D341Med (cell line): ENCODE data around the gene PNPLA4.

Source experiments
- DNase-seq: peaks from one replicate; pipeline ENCODE4 v3.0.0; 2012; ENCODE audit warnings: low spot score

The PNPLA4 gene, protein sequence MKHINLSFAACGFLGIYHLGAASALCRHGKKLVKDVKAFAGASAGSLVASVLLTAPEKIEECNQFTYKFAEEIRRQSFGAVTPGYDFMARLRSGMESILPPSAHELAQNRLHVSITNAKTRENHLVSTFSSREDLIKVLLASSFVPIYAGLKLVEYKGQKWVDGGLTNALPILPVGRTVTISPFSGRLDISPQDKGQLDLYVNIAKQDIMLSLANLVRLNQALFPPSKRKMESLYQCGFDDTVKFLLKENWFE

DNA sequence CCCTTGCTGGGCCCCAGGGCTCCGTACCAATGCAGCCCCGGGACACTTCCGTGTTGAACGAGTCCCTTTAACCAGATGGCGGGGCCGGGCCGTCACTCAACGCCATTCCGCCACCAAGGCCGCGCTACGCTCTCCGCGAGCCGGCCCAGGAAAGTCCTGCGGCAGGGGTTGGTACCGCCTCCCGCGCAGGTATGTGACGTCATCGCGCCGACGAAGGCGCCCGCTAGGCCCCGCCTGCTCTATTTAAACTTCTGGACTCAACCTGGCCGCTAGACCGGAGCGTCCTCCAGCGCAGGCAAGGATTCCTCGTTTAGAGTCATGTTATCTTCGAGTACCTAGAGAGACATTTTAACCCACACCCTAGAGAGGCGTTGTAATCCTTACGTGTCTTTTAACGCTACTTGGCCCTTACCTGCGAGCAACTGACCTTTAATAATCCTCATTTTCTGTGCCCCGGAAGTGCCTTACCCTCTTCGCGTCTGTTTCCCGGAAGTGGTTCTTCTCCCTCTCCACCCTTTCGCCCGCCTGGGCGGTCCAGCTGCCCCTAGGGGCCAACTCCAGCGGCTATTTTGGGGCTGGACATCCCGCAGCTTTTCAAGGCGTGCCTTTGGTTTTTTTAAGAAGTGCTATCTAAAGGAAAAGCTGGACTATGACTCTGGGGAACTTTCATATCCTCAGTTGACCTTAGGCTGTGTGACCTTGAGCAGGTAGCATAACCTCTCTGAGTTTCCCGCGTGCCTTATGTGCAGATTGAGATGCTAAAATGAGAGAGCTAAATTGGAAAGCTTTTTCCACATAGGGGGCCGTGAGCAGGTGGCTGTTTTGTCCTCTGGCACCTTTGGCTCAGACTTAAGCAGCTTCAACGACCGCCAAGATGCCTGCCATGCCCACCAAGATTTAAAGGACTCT, at the start of gene PNPLA4:
Gene PNPLA4 (minus strand): TSS at position 155 of the 909 bp plus-strand sequence. CDS start 1,294 bp downstream, outside the sequence.
- DNase-seq: peak; percentile 9

DNA sequence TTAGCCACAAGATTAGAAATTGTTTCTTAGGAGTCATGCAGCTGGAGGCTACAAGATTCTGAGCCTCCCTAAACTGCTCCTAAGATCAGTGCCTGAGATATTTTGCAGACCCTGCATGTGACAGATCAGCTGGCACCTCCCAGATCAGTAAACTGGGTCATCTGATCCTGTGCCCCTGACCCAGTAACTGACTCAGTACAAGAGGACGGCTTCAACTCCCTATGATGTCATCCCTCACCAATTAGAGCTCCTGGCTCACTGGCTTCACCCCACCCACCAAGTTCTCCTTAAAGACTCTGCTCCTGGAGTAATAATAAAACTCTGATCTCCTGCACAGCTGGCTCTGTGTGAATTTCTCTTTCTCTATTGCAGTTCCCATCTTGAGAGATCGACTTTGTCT, 45.4 kb upstream of the PNPLA4 start:
- DNase-seq: no peak

DNA sequence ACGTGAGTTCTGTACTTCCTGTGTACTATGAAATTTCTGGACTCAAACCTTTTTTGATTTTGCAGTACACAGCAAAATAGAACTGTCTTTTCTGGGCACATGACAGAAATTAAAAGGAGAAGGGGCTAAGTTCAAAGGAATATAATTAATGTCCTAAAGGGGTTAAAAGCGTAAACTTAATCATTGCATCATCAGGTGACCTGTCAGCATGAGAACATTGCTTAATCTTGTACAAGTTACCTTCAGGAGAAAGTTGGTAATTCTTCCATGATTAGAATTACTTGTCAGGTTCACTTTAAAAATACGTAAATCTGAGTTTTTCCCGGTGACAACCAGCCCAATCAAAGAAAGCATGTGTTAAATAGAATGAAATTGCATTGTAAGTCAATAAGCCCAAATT, 43.2 kb upstream of the PNPLA4 start:
- DNase-seq: no peak

DNA sequence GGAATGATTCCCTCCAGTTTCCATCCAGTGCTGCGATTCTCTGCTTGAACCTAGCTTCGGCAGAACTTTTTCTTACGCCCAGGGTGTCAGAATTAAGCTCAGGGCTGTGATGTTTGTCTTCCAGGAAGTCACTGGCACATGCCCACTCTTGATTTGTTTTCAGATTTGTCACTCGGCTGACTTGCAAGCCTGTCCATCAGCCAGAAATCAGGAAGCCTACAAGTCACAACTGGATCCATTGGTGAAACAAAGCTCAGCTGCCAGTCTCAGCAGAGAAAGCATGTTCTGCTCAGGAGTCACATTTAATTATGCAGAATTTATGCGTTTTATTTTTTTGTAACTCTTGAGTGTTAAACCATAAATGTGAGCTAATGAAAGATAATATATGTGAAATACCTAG, 38.2 kb upstream of the PNPLA4 start:
- DNase-seq: no peak

DNA sequence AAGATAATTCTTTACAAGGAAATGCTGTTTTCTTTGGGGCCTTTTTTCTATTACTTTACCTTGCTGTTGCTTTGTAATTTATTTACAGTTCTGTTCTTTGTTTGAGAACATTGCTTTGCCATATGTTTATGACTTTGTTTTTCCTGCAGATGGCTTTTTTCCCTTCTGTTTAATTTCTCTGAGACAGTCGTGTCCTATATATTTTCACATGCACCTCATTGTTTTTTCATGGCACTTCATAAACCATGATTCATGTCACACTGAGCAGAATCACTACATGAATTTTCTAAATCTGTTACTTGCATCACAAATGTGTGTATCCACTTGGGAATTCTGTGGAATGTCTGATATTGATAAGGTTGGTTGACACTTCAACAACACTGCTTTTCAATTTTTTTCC, 33.0 kb upstream of the PNPLA4 start:
- no peak for DNase-seq

DNA sequence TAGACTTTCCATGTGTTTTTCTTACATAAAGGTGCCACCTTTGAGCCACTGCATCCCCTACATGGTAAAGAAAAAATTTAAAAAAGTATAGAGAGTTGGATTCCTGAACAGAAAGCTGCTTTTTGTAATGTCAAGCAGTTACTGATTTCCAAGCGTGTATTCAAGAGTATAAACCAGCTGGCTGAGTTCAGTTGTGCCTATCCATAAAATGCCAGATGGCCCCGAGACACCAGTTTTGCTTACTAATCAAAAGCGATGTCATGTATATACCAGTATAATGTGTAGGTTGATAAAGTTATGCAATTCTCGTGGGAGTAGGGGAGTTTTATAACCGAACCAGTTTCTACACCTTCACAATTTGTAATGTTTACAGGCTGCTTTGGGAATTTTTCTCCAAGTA, 26.2 kb upstream of the PNPLA4 start:
- DNase-seq: no peak

DNA sequence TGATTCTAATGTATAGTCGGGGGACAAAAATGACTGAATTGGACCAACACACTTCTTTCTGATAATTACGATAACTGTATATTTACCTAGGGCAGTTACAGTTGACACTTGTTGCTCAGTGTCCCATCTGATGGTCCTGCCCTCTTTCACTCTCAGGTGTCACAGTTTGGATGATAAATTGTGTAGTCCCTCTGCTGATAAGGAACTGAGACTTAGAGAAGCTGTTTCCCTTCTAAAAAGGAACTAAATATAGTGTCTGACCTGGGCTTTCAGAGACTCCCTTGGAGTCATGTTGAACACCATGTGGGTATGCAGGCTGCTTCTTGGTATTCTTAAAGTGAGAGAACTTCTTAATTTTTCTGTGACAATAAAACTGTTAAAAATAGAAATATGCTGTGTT, 23.7 kb upstream of the PNPLA4 start:
- DNase-seq: no peak

DNA sequence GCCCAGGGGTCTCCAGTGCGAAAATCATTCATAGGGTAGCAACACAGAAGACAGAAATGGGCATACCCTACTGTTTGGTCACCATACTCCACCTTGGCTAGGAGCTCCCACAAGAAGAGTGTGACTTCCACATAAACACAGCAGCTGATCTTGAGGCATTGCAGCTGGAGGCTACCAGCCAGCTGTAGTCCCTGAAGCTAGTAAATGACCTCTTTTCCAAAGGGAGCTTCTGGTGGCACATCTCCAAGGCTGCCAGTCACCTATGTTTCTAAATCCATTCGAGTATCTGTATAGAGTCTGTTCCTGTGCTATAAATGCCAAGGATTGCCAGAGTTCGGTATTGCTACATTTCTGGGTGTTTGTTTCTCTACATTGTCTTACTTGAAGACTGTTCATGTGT, 21.3 kb upstream of the PNPLA4 start:
- DNase-seq: no peak

DNA sequence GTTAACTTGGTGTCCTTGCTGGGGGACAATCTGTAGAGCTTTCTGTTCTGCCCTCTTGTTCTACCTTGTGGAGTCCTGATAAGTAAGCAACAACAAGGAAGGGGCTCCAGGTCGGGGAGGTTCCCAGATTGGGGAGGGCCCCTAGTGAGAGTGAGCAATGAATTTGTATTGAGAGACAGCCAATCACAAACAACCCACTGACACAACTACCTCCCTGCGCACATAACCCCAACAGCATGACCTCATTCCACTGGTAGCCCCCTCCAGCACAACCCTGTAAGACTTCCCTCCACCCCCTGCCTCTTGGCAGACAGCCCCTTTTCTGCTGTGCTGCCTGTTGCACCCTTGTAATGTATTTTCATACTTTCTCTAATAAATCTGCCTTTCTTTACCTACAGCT, 19.7 kb upstream of the PNPLA4 start:
- no peak for DNase-seq

DNA sequence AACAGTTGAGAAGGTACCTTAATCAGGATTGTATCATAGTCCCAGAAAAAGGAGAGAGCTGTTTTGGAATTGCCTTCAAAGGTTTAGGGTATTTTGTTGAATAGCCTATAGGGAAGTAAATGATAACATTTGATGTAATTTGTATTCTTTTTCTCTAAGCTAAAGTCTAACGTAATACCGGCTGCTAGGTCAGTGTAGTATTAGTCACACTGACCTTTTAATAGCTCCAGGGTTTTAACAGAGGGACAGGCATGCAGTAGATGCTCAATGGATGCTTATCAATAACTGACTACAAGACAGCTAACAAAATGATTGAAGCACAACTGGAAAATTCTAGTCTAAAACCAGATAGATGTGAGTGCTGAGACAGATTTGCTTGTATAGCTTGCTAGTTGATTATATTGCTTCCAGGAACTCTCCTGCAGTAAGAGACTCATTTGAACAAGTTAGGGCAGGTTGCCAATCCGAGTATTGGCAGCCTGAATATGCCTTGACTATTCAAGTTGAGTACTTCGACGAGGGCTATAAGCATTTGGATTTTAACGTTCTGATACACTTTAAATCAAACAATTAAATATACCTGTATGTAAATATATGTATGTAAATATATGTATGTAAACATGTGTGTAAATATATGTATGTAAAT, 16.5 kb upstream of the PNPLA4 start:
- DNase-seq: no peak

DNA sequence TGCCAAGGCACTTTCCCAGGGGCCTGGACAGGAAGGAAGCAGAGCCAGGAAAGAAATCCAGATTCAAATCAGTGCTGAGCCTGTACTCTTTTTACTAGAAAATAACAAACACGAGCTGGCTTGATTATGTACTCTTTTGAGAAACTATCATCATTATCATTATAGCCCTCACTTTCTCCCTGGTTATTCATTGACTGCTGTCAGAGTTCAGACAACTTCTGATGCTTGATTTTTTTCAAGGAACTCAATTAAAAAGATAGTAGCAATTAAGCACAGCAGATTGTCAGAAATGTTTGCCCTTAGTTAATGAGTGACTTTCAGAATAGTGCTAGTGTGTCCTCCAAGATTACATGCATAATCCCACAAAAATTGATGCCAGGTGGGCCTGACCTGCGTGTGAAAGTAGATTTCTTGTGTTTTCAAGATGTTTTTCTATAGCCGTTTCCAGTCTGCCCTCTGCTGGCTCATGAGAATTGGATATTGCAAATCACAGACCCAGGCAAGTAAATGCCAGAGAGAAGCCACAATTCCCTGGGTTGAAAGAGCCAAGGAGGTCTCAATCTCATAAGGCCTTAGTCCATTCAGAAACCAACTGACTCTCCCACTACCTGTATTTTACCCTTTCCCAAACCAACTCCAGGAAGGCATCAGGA, 14.3 kb upstream of the PNPLA4 start:
- peak; percentile 12 for DNase-seq

DNA sequence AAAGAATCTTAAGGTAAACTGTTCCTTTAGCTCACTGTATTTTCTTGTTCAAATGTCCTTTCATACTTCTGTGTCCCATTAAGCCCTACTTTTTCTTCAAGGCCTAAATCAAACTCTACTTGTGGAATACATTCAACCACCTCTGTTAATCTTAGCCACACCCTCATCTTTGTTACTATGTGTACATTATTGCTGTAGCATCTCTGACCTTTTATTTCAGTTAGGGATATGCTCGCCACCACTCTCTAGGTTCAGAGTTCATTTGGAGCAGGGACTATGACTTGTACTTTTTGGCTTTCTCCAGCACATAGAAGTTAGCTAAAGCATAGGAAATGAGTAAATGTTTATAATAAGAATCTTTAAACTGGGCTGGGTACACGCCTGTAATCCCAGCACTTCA, 6.8 kb upstream of the PNPLA4 start:
- no peak for DNase-seq

DNA sequence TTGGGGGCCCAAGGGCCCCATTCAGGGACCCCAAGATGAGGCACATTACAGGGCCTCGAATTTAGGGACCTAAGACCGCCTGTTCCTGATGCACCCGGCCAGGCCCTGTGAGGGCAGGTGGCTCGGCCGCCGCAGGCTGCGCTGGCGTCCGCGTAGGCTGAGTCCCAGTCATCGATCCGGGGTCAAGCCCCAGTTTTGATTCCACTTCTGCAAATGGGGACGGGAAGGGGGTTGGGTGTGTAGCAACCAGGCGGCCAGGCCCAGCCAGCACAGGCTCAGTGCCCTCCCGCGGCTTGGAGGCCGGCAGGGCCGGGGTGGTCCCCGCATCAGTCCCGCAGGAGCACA, 327 bp downstream of the PNPLA4 start:
- DNase-seq: no peak

DNA sequence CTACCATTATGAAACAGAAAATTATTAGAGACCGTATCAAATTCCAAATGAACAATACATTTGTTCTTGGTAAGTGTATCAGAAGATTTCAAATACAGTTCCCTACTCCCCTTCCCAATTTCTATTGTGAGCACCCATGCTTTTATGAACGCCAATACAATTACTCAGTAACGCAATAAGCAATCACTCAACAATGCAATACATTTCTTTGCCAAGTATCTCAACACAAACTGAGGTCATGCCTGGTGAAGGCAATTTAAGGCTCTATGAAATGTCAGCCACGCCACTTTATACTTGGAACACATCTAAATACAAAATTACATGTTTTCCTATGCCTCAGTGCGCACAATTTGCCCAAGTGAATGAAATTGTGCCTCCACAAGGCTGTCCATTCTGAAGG, 712 bp downstream of the PNPLA4 start:
- DNase-seq: no peak

DNA sequence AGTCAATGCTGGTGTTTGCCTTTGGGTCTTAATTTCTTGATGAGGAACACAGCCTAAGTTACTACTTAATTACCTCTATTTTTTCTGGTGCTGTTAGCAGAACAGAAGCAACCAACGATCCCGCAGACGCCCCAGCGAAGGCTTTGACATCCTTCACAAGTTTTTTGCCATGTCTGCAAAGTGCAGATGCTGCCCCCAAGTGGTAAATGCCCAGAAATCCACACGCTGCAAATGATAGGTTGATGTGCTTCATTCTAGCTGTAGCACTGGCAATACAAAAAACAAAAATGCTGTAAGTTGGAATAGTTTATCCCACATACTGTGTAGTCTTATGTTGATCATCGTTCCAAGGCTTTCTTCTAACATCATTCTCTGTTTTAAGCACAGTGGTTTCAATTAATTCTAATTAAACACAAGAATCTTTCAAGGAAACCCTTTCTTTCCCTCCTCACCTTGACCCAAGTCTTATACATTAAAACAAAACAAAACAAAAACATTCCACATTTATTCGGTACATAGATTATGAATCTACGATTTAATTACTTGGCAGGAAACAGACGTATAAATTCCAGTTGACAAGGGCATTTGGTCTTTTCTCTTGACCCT, 1.2 kb downstream of the PNPLA4 start:
- DNase-seq: peak; percentile 62

DNA sequence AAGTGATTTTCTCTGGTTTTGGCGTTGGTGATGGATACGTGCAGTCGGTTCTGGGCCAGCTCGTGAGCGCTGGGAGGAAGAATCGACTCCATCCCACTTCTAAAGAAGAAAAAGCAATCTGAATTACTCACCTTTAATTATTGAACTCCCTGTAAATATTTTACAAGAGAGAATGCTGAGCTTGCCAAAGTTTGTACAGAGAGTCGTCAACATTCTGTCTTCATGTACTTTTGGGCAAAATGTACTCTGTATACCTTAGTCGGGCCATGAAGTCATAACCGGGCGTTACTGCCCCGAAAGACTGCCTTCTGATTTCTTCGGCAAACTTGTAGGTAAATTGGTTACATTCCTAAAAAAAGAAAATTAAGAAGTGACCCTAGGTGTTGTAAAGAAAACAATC, 5.5 kb downstream of the PNPLA4 start:
- no peak for DNase-seq

DNA sequence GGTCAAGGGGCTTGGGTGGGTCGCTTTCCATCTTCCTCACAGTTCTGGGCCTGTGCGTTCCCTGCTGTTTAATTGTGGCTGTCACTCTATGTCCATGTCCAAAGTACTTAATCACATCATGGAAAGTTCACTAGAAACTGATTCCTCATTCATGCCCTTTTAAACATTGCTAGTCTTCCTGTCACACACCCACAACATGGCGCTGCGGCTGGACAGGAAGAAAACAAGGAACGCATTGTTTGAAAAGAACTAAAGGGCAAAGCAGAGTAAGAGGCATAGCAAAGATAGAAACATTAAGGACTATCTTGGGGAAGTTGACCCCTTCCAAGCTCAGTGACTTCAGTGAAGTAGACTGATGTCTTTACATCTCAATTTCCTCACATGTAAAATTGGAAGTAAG, 18.4 kb downstream of the PNPLA4 start:
- no peak for DNase-seq

DNA sequence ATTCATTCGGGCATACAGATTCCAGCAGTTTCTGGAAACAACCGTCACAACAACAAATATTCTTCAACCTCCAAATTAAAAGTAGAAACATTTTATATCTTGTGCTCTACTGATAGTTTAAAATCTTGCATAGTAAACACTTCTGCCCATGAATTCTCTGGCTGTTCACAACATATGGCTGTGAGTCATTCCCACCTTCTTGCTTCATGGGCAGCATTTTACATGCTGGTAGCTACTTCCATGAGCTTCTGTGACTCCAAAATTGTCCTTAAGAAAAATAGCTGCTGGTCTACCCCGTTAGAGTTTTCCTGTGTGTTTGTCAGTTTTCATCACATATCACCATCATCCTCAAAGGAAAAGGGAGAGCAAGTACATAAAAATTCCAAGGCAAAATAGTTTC, 22.7 kb downstream of the PNPLA4 start:
- no peak for DNase-seq

DNA sequence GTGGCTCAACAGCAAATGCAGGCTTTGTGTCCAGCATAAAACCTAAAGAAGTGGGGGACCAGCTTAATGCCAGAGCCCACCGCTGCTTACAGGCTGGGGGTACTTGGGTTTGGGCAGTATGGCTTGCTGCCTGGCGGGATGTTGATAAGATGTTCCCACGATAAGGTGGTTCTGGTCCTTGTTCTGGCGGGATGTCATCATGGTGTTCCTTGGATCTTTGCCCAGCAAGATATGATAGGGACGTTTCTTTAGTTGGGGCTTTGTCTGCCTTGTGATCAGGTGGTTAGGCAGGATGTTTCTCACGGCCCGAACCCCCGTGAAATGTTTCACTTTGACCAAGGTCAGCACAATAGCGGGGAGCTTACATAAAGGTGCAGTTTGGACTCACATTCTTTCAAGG, 35.3 kb downstream of the PNPLA4 start:
- no peak for DNase-seq

DNA sequence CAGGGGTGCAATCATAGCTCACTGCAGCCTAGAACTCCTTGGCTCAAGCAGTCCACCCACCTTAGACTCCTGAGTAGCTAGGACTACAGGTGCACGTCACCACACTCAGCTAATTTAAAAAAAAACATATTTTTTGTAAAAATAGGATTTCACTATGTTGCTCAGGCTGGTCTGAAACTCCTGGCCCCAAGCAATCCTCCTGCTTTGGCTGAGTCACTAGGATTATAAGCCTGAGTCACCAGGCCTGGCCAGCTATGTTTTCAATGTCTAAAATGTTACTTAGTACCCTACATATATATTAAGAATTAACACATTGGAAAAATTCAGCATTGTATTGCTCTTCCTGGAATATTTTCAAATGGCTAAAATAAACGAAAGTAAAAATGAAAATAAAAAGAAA, 37.5 kb downstream of the PNPLA4 start:
- no peak for DNase-seq

DNA sequence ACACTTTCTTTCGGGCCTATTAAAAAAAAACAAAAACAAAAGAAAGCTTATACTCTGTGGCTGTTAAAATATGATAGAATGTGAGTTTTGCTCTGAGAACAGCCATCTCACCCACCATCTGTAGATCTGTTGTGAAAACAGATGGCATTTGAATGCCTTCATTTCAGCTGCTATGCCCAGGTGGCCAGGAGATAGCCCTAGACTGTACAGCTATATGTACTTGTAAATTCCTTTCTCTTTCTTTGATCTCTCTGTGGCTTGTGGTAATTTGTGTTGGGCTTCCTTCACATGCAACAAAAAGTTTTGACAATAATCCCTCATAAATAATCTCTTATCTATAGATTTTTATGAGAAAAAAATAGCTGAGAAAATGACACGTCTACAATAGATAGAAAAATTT, 38.1 kb downstream of the PNPLA4 start:
- no peak for DNase-seq

DNA sequence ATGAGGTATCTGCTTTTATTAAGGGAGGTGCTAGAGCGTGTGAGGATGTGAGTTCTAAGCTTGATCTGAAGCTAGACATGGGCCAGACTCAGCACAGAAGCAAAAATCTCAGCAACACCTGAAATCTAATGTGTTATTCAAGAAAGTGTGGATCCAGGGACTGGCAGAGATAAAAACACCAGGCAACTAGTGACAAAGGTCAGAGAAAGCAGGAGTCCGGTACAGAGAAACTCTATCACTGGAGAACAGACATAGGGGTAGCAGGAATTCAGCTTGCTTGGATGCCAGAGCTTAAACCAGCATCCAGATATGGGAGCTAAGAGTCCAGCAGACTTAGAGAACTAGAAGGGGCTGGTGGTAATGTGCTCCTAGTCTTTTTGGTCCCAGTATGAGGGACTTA, 50.3 kb downstream of the PNPLA4 start:
- DNase-seq: no peak
